Measurements from ENCODE around the gene ARFGAP3.

ARFGAP3 gene

GRCh38 chr22:42769574-42770447 lies 87.3 kb downstream of the ARFGAP3 start:
- Histone ChIP-seq H3K4me1 (ENCODE audit: insufficient read depth, low read length) (no peaks in the 10 kb centered on the region), H3K4me3 (ENCODE audit: low read depth in 1 of 2, low read length in 2 of 2) (no peak overlapping the region), H3K36me3 (ENCODE audit: insufficient read depth, low read length) (no peaks in the 10 kb centered on the region), H3K9ac (ENCODE audit: low read depth, low read length) (no peak overlapping the region), H3K9me3 (ENCODE audit: insufficient read depth, low read length, severe bottlenecking) (no peaks in the 10 kb centered on the region), H4K20me1 (ENCODE audit: insufficient read depth, low read length) (peaks cover 6% of the 10 kb centered on the region; the same call in 1 of the 2 replicates), H3K27ac (ENCODE audit: low read length) (no peak overlapping the region), H3K27me3 (ENCODE audit: insufficient read depth, low read length, poor library complexity) (no peaks in the 10 kb centered on the region), H3K4me2 (ENCODE audit: insufficient read depth, low read length) (no peak overlapping the region), H3K79me2 (ENCODE audit: insufficient read depth, low read length) (no peaks in the 10 kb centered on the region), H2AFZ (ENCODE audit: low read depth, low read length) (no peak overlapping the region)
- no peak for ATAC-seq (ENCODE audit: insufficient read depth, low read depth)
- TF ChIP-seq CTCF (IDR thresholded peaks at IDR 0.05; ENCODE audit: borderline replicate concordance, extremely low read depth, low read length, poor library complexity, severe bottlenecking) (no peak), EZH2 (IDR thresholded peaks at IDR 0.05; ENCODE audit: borderline replicate concordance, low read depth, low read length, severe bottlenecking) (no peak)
- no peak for DNase-seq

GRCh38 chr22:42769238-42769573 lies 87.9 kb downstream of the ARFGAP3 start:
- H3K79me2 ChIP-seq (ENCODE audit: insufficient read depth, low read length): no peaks in the 10 kb centered on the region
- no peak overlapping the region for H3K9ac ChIP-seq (ENCODE audit: low read depth, low read length)
- no peak for ATAC-seq (ENCODE audit: insufficient read depth, low read depth)
- H3K4me3 ChIP-seq (ENCODE audit: low read depth in 1 of 2, low read length in 2 of 2): no peak overlapping the region
- no peak overlapping the region for H2AFZ ChIP-seq (ENCODE audit: low read depth, low read length)
- H3K27ac ChIP-seq (ENCODE audit: low read length): no peak overlapping the region
- H3K9me3 ChIP-seq (ENCODE audit: insufficient read depth, low read length, severe bottlenecking): no peaks in the 10 kb centered on the region
- peaks cover 6% of the 10 kb centered on the region; the same call in 1 of the 2 replicates for H4K20me1 ChIP-seq (ENCODE audit: insufficient read depth, low read length)
- no peaks in the 10 kb centered on the region for H3K27me3 ChIP-seq (ENCODE audit: insufficient read depth, low read length, poor library complexity)
- DNase-seq: no peak
- TF ChIP-seq CTCF (IDR thresholded peaks at IDR 0.05; ENCODE audit: borderline replicate concordance, extremely low read depth, low read length, poor library complexity, severe bottlenecking) (no peak), EZH2 (IDR thresholded peaks at IDR 0.05; ENCODE audit: borderline replicate concordance, low read depth, low read length, severe bottlenecking) (no peak)
- H3K4me2 ChIP-seq (ENCODE audit: insufficient read depth, low read length): no peak overlapping the region
- H3K4me1 ChIP-seq (ENCODE audit: insufficient read depth, low read length): no peaks in the 10 kb centered on the region
- H3K36me3 ChIP-seq (ENCODE audit: insufficient read depth, low read length): no peaks in the 10 kb centered on the region

GRCh38 chr22:42768385-42769035 lies 88.6 kb downstream of the ARFGAP3 start:
- Histone ChIP-seq H3K36me3 (ENCODE audit: insufficient read depth, low read length) (no peaks in the 10 kb centered on the region), H4K20me1 (ENCODE audit: insufficient read depth, low read length) (peaks cover 6% of the 10 kb centered on the region; the same call in 1 of the 2 replicates), H3K4me2 (ENCODE audit: insufficient read depth, low read length) (no peak overlapping the region), H3K4me3 (ENCODE audit: low read depth in 1 of 2, low read length in 2 of 2) (no peak overlapping the region), H3K27me3 (ENCODE audit: insufficient read depth, low read length, poor library complexity) (no peaks in the 10 kb centered on the region), H3K79me2 (ENCODE audit: insufficient read depth, low read length) (no peaks in the 10 kb centered on the region), H2AFZ (ENCODE audit: low read depth, low read length) (no peak overlapping the region), H3K9ac (ENCODE audit: low read depth, low read length) (no peak overlapping the region), H3K27ac (ENCODE audit: low read length) (no peak overlapping the region), H3K9me3 (ENCODE audit: insufficient read depth, low read length, severe bottlenecking) (no peaks in the 10 kb centered on the region), H3K4me1 (ENCODE audit: insufficient read depth, low read length) (no peaks in the 10 kb centered on the region)
- no peak for ATAC-seq (ENCODE audit: insufficient read depth, low read depth)
- DNase-seq: no peak
- no peak for TF ChIP-seq CTCF (IDR thresholded peaks at IDR 0.05; ENCODE audit: borderline replicate concordance, extremely low read depth, low read length, poor library complexity, severe bottlenecking)
- no peak for TF ChIP-seq EZH2 (IDR thresholded peaks at IDR 0.05; ENCODE audit: borderline replicate concordance, low read depth, low read length, severe bottlenecking)
